ENCODE data around the gene TMEM196.

TMEM196 gene

DNA sequence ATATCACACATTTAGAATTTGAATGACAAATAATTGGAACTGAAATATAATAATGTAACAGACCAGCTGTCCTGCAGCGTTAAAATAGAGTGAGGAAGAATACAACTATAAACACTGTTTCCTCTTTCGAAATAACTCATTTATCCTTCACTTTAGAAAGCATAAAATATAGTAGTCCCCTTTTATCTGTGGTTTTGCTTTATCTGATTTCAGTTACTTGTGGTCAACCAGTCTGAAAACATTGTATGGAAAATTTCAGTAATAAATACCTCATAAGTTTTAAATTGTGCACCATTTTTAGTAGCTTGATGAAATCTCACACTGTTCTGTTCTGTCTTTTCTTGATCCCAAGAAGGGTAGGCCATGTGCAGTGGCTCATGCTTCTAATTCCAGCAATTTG, 96.2 kb downstream of the TMEM196 start:
- Histone ChIP-seq H3K36me3 (no peaks in the 10 kb centered on the region), H3K27ac (no peak overlapping the region), H3K27me3 (no peaks in the 10 kb centered on the region), H3K9me3 (no peaks in the 10 kb centered on the region), H3K4me3 (ENCODE audit: low read depth in 1 of 2, low read length in 1 of 2) (no peak overlapping the region), H3K4me1 (ENCODE audit: control insufficient read depth in 1 of 2, insufficient read depth in 1 of 2, low read depth in 1 of 2, low read length in 1 of 2) (no peaks in the 10 kb centered on the region)
- TF ChIP-seq, protein P1, sequence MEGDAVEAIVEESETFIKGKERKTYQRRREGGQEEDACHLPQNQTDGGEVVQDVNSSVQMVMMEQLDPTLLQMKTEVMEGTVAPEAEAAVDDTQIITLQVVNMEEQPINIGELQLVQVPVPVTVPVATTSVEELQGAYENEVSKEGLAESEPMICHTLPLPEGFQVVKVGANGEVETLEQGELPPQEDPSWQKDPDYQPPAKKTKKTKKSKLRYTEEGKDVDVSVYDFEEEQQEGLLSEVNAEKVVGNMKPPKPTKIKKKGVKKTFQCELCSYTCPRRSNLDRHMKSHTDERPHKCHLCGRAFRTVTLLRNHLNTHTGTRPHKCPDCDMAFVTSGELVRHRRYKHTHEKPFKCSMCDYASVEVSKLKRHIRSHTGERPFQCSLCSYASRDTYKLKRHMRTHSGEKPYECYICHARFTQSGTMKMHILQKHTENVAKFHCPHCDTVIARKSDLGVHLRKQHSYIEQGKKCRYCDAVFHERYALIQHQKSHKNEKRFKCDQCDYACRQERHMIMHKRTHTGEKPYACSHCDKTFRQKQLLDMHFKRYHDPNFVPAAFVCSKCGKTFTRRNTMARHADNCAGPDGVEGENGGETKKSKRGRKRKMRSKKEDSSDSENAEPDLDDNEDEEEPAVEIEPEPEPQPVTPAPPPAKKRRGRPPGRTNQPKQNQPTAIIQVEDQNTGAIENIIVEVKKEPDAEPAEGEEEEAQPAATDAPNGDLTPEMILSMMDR (IDR thresholded peaks at IDR 0.05): no peak

DNA sequence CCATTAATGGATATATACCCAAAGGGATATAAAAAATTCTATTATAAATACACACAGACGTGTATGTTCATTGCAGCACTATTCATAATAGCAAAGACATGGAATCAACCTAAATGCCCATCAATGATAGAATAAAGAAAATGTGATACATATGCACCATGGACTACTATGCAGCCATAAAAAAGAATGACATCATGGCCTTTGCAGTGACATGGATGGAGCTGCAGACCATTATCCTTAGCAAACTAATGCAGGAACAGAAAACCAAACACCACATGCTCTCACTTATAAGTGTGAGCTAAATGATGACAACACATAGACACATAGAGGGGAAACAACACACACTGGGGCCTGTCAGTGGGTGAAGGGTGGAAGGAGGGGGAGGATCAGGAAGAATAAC, 97.6 kb downstream of the TMEM196 start:
- no peaks in the 10 kb centered on the region for H3K27me3 ChIP-seq
- no peaks in the 10 kb centered on the region for H3K4me1 ChIP-seq (ENCODE audit: control insufficient read depth in 1 of 2, insufficient read depth in 1 of 2, low read depth in 1 of 2, low read length in 1 of 2)
- TF ChIP-seq, protein P1 (IDR thresholded peaks at IDR 0.05): no peak
- H3K36me3 ChIP-seq: no peaks in the 10 kb centered on the region
- no peaks in the 10 kb centered on the region for H3K9me3 ChIP-seq
- no peak overlapping the region for H3K4me3 ChIP-seq (ENCODE audit: low read depth in 1 of 2, low read length in 1 of 2)
- H3K27ac ChIP-seq: no peak overlapping the region

DNA sequence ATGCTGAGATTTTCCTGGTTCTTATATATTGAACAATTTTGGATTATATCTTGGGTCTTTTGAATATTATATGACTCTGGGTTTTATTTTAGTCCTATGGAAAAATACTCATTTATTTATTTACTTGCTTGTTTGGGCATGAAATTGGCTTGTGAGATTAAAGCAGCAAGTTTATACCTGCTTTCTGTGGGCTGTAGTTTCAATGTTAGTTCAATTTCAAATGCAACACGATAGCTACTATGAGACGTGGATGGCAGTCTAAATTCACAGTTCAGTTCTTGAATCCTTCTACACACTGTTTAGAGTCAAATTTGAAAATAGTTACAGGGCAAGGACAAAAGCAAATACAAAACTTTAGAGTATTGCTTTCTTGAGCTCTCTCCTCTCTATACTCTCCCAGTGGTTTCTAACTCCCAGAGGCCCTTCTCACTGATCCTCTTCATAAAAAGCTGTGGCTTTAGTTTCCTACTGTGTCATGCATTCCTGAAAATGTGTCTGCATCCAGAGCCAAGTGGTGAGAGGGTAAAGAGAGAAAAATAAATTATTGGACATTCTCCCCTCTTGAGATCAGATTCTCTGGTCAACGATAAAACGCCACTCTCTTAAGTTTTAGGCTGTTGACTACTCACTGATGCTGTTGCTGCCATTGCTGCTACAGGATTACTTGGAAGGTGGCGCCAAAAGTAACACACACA, 99.0 kb downstream of the TMEM196 start:
- Histone ChIP-seq H3K27ac (no peak overlapping the region), H3K9me3 (no peaks in the 10 kb centered on the region), H3K4me1 (ENCODE audit: control insufficient read depth in 1 of 2, insufficient read depth in 1 of 2, low read depth in 1 of 2, low read length in 1 of 2) (no peaks in the 10 kb centered on the region), H3K36me3 (no peaks in the 10 kb centered on the region), H3K4me3 (ENCODE audit: low read depth in 1 of 2, low read length in 1 of 2) (no peak overlapping the region), H3K27me3 (no peaks in the 10 kb centered on the region)
- TF ChIP-seq, protein P1 (IDR thresholded peaks at IDR 0.05): no peak

DNA sequence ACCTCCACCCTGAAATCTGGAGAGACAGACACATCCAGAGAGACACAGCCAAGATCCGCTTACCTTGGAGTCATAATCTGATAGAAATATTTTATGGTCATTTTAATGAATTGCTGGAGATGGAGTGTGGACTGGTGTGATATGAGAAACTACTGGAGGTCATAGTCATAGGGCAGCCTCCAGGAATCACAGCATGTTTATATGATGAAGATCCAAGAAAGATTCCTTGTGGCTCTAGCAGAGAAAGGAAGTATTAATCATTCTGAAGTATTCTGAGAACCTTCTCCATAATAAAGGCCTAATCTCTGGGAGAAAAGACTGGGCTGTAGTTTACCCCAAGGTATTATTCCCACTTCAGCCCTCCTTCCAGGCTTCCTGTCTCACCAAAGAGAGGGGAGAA, 102.6 kb downstream of the TMEM196 start:
- Histone ChIP-seq H3K4me3 (ENCODE audit: low read depth in 1 of 2, low read length in 1 of 2) (no peak overlapping the region), H3K27me3 (no peaks in the 10 kb centered on the region), H3K9me3 (no peaks in the 10 kb centered on the region), H3K36me3 (no peaks in the 10 kb centered on the region), H3K27ac (no peak overlapping the region), H3K4me1 (ENCODE audit: control insufficient read depth in 1 of 2, insufficient read depth in 1 of 2, low read depth in 1 of 2, low read length in 1 of 2) (no peaks in the 10 kb centered on the region)
- TF ChIP-seq, protein P1 (IDR thresholded peaks at IDR 0.05): no peak

Measured in neutrophil (primary cell).